Testis (tissue), 2 donors: ENCODE data around the gene RAB27A.

Experiments used
- CTCF ChIP-seq, 3 experiments: fragments of 450-650 bp in 2 of 3; fragments of 200-600 bp in 1 of 3; sonication (generic) in 1 of 3; IDR thresholded peaks; one replicate each; pipeline ENCODE4 v1.5.1; 2016 to 2019; ENCODE audit warnings: antibody characterized with exemption in 3 of 3, mild to moderate bottlenecking in 2 of 3, moderate library complexity in 1 of 3
- POLR2A ChIP-seq: fragments of 450-650 bp; IDR thresholded peaks from one replicate; pipeline ENCODE4 v1.6.1; 2017; ENCODE audit warnings: antibody characterized with exemption, mild to moderate bottlenecking, moderate library complexity

GRCh38 chr15:55288006-55288717 is 1.5 kb downstream of the RAB27A start:
- TF ChIP-seq CTCF (IDR thresholded peaks at IDR 0.05) (no peak), POLR2A (no peak)
